HepG2 (cell line): ENCODE measurements around the gene PPM1H. TPM values are rescaled to one million over a fixed set of nuclear protein-coding genes. Genes with fewer than 3 reads are reported as not detected.

Source experiments
- DNMT3B ChIP-seq: conservative IDR thresholded peaks from 2 replicates; pipeline ENCODE4 v1.6.1; 2016; ENCODE audit warnings: missing biosample characterization, control low read depth
- FOXC1 ChIP-seq: sonication (generic); formaldehyde crosslinking; IDR thresholded peaks from 2 replicates; pipeline ENCODE4 v1.8.0; 2022; ENCODE audit warnings: mild to moderate bottlenecking, missing genetic modification reagents, borderline replicate concordance
- JUND ChIP-seq: sonication (generic); formaldehyde crosslinking; IDR thresholded peaks from 2 replicates; pipeline ENCODE4 v1.8.0; 2022; ENCODE audit warnings: mild to moderate bottlenecking, missing genetic modification reagents
- PHF8 ChIP-seq: sonication (generic); formaldehyde crosslinking; IDR thresholded peaks from 2 replicates; pipeline ENCODE4 v1.5.0; 2020; ENCODE audit warnings: missing genetic modification reagents
- PRDM15 ChIP-seq: sonication (generic); formaldehyde crosslinking; IDR thresholded peaks from 2 replicates; pipeline ENCODE4 v1.4.0; 2020; ENCODE audit warnings: missing genetic modification reagents
- RAD21 ChIP-seq: fragments of 450-650 bp; formaldehyde crosslinking; IDR thresholded peaks from 2 replicates; pipeline ENCODE4 v1.5.0; 2020; ENCODE audit warnings: mild to moderate bottlenecking
- TEAD3 ChIP-seq: optimal IDR thresholded peaks from 2 replicates; pipeline ENCODE3; 2016; ENCODE audit warnings: borderline replicate concordance
- polyA plus RNA-seq, 8 experiments: library from polyadenylated mRNA; depleted of rRNA in 3 of 8; stranded (reverse) in 7 of 8; unstranded in 1 of 8; fragments of >200 nt; fragmentation: Illumina TruSeq in 4 of 8; extraction: Trizol in 4 of 8; gene quantifications; 2 replicates each; pipeline versions ENCODE4 v1.2.1 to v1.2.3, GENCODE V29; 2011 to 2016; ENCODE audit warnings: low read depth in 4 of 8, missing spikeins in 1 of 8, mixed read lengths in 1 of 8; ENCODE audit not compliant: insufficient read depth in 1 of 8
- total RNA-seq, 5 experiments: library from RNA; depleted of rRNA; stranded (reverse); fragments of >200 nt; fragmentation: Illumina TruSeq; extraction: Trizol; gene quantifications; 2 replicates each; pipeline ENCODE4 v1.2.3, GENCODE V29; 2016; ENCODE audit warnings: low read depth in 1 of 5
- TF ChIP-seq, protein P1 (sequence below), 2 experiments: fragments of 450-650 bp in 1 of 2; sonication (generic) in 1 of 2; formaldehyde crosslinking; IDR thresholded peaks; 2 replicates each; pipeline versions ENCODE4 v1.5.0 to v1.8.0; 2020 to 2022; ENCODE audit warnings: mild to moderate bottlenecking in 1 of 2, missing genetic modification reagents in 1 of 2

Gene PPM1H
- total and polyA plus RNA-seq, 2 of the 13 experiments (the other 11 are each of a cell fraction or from before 2014, with no cell fraction given) = 29.1 to 38.1 TPM

DNA sequence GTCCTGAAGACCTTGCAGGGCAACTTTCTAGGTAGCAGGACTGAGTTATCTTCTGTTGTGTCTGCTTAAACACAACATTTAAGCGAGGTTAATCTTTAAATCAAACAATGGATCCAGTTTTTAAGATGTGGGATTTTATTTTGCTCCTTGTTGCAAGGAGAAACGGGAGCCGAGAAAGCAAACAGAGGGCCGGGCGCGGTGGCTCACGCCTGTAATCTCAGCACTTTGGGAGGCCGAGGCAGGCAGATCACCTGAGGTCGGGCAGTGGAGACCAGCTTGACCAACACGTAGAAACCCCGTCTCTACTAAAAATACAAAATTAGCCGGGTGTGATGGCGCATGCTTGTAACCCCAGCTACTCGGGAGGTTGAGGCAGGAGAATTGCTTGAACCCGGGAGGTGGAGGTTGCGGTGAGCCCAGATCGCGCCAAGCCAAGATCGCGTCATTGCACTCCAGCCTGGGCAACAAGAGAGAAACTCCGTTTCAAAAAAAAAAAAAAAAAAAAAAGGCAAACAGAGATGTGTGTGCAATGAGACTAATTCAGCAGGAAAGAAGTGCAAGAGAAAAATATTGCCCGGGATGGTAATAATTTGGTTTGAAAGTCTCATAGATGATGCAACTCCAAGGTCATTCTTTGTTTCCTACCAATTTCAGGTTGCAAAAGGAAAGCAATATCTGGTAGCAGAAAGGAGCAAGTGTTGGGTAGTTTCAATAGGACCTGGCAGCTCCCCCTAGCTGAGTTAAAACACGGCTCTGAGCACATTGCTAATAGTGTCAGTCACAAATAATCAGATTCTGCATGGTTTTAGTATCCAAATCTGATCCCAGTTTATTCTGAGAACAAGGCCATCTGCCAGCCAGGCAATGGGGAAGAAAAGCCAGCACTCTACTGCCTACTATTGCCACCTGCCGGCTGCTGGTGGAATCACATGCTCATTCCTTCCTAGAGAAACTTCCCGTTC, 141.4 kb downstream of the PPM1H start (continued):
- TF ChIP-seq TEAD3 (CRISPR knock-in tag) (peak; percentile 31), DNMT3B (CRISPR knock-in tag) (no peak), PHF8 (CRISPR knock-in tag) (no peak), PRDM15 (no peak), RAD21 (CRISPR knock-in tag) (peak; percentile 58), JUND (CRISPR knock-in tag) (no peak), FOXC1 (CRISPR knock-in tag) (no peak)
- TF ChIP-seq, protein P1, sequence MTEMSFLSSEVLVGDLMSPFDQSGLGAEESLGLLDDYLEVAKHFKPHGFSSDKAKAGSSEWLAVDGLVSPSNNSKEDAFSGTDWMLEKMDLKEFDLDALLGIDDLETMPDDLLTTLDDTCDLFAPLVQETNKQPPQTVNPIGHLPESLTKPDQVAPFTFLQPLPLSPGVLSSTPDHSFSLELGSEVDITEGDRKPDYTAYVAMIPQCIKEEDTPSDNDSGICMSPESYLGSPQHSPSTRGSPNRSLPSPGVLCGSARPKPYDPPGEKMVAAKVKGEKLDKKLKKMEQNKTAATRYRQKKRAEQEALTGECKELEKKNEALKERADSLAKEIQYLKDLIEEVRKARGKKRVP (CRISPR knock-in tag; IDR thresholded peaks at IDR 0.05) = peak in 1 of 2 experiments; percentile 57; a peak in 2 of 4 replicates
